Mucosa of rectum (tissue), 2 donors: ENCODE measurements around the gene SCPEP1.

Experiments
- H3K27ac ChIP-seq, 2 donors: one replicate each; pipeline ENCODE4 v1.7.0; 2013; ENCODE audit warnings: inconsistent platforms in 2 of 2, low read depth in 2 of 2, low read length in 2 of 2
- H3K27me3 ChIP-seq, 2 donors: one replicate each; pipeline ENCODE4 v1.7.0; 2013; ENCODE audit warnings: low read length in 2 of 2; ENCODE audit not compliant: control insufficient read depth in 2 of 2, insufficient read depth in 2 of 2
- H3K36me3 ChIP-seq, 2 donors: one replicate each; pipeline ENCODE4 v1.7.0; 2013; ENCODE audit warnings: low read length in 2 of 2; ENCODE audit not compliant: control insufficient read depth in 2 of 2, insufficient read depth in 2 of 2
- H3K4me1 ChIP-seq, 2 donors: one replicate each; pipeline ENCODE4 v1.7.0; 2013; ENCODE audit warnings: low read length in 2 of 2, mild to moderate bottlenecking in 1 of 2; ENCODE audit not compliant: control insufficient read depth in 2 of 2, insufficient read depth in 2 of 2
- H3K4me3 ChIP-seq, 2 donors: one replicate each; pipeline ENCODE4 v1.7.0; 2013; ENCODE audit warnings: low read length in 2 of 2
- H3K9ac ChIP-seq, 2 donors: one replicate each; pipeline ENCODE4 v1.7.0; 2013; ENCODE audit warnings: low read length in 2 of 2, low read depth in 1 of 2, mild to moderate bottlenecking in 1 of 2
- H3K9me3 ChIP-seq, 2 donors: one replicate each; pipeline ENCODE4 v1.7.0; 2013; ENCODE audit warnings: low read length in 2 of 2; ENCODE audit not compliant: control insufficient read depth in 2 of 2
- donor health status: healthy.
- donor health status: Normal muscosa, but diverticular disease.

The SCPEP1 gene

DNA sequence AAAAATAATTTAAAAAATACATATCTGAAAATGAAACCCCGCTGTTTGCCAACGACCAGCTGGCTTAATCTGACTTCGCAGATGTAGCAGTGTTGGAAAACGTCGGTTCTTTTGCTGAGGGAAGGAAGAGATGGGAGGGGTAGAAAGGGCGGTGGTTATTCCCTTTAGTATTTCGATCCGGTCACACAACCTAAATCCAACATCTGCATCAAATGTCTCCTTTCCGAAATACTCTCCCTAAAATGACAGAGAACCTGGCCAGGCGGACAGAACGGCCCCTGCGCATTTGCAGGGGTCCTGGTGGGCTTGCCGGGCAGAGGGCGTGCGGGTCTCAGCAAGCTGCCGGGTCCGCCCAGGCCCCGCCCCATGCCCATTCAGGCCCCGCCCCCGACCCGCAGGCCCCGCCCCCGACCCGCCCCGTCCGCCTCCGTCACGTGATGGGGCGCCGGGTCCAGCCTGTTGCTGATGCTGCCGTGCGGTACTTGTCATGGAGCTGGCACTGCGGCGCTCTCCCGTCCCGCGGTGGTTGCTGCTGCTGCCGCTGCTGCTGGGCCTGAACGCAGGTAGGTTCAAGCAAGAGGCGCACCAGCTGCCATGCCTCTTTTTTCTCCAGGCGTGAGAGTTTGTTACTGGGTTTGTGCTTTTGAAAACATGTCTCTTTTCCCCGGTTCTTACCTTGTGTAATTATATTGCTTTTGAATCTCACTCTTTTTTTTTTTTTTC, at the start of gene SCPEP1:
SCPEP1 (plus strand) TSS at position 459 of the 723 bp plus-strand sequence; CDS start at position 488, 29 bp downstream.
- no peaks in the 10 kb centered on the region for H3K27me3 ChIP-seq
- H3K36me3 ChIP-seq, result peaks cover 0 to 3% of the 10 kb centered on the region in 2 donors
- peak within 1 kb of the TSS; percentile 48 to 61 for H3K9ac ChIP-seq
- peak within 1 kb of the TSS; percentile 23 to 66 for H3K27ac ChIP-seq
- H3K4me1 ChIP-seq, result peaks cover 4% of the 10 kb centered on the region in 2 donors
- no peaks in the 10 kb centered on the region for H3K9me3 ChIP-seq
- H3K4me3 ChIP-seq, result peak within 1 kb of the TSS; percentile 74 to 78

DNA sequence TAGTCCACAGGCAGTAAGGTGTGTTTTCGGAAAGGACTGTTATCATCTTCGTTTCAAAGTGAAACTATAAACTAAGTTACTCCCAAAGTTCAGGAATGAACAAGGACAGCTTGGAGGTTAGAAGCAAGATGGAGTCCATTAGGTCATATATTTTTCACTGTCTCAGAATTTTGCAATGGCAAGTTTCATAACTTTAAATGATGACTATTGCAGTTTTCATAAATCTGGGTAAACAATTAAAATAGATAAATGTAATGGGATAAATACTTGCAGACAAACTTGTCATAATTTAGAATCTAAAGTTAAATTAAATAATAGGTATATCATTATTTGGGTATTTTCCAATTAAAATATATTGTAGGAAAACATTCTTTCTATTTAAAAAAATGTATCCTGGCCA, 49.3 kb upstream of the SCPEP1 start:
- Histone ChIP-seq H3K27me3 (no peaks in the 10 kb centered on the region), H3K4me3 (no peak overlapping the region), H3K4me1 (no peaks in the 10 kb centered on the region), H3K27ac (no peak overlapping the region), H3K9me3 (peaks cover 0 to 2% of the 10 kb centered on the region in 2 donors), H3K9ac (no peak overlapping the region), H3K36me3 (no peaks in the 10 kb centered on the region)

- Histone ChIP-seq H3K4me3 (no peak overlapping the region), H3K27me3 (no peaks in the 10 kb centered on the region), H3K27ac (no peak overlapping the region), H3K9ac (no peak overlapping the region), H3K4me1 (no peaks in the 10 kb centered on the region), H3K36me3 (peaks cover 0 to 8% of the 10 kb centered on the region in 2 donors), H3K9me3 (peaks cover 0 to 2% of the 10 kb centered on the region in 2 donors)
These were observed 48.5 kb upstream of the SCPEP1 start for GRCh38 chr17:56929362-56929969.

DNA sequence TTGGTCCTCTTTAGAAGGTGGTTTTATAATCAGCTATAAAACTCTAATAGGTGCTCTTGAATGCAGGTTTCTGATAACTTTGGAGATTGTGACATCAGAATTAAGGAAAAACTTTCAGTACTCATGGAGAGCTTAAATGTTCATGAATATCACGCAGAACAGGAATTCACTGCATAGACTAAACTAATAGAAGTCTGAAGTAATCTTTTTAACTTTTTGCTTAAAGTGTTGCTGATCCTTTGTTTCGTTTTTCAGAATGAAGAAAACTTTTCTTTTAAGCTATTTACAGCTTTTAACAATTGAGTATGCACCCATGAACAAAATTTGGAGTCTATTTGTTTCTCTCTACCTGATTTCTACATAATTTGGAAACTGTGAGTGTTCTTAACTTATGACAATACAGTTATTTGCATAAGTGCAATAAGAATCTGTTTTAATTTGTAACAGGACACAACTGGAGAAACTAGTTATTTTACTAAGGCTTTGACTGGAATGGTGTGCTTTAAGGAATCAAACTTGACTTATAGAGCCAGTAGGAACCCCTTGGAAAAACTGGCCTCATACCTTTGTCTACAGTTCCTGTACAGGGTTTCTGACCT, 47.1 kb upstream of the SCPEP1 start:
- H3K36me3 ChIP-seq, result peaks cover 0 to 10% of the 10 kb centered on the region in 2 donors

GRCh38 chr17:56933151-56933745, 44.7 kb upstream of the SCPEP1 start:
- H3K9ac ChIP-seq, result no peak overlapping the region
- peaks cover 0 to 2% of the 10 kb centered on the region in 2 donors for H3K9me3 ChIP-seq
- no peaks in the 10 kb centered on the region for H3K27me3 ChIP-seq
- no peak overlapping the region for H3K27ac ChIP-seq
- peaks cover 3 to 19% of the 10 kb centered on the region in 2 donors for H3K36me3 ChIP-seq
- H3K4me1 ChIP-seq, result no peaks in the 10 kb centered on the region
- H3K4me3 ChIP-seq, result no peak overlapping the region

More for the DNA sequence above, 47.1 kb upstream of the SCPEP1 start:
- Histone ChIP-seq H3K27ac (no peak overlapping the region), H3K27me3 (no peaks in the 10 kb centered on the region), H3K4me3 (no peak overlapping the region), H3K9ac (no peak overlapping the region), H3K4me1 (no peaks in the 10 kb centered on the region), H3K9me3 (peaks cover 0 to 2% of the 10 kb centered on the region in 2 donors)

DNA sequence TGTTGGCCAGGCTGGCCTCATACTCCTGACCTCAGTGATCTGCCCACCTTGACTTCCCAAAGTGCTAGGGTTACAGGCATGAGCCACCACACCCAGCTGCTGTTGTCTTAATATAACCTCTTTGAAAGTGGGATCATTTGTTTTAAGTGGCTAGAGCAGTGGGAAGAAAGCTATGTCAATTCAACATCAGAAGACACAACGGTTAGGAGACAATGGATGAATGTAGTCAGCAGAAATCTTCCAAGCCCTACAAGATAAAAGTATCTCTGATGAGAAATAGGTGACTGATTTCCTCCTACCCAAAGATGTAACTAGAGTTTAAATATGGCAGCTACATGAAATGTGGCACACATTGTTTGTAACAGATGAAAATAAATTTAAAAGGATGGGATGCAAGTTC, 44.1 kb upstream of the SCPEP1 start:
- Histone ChIP-seq H3K36me3 (peaks cover 4 to 19% of the 10 kb centered on the region in 2 donors), H3K27ac (no peak overlapping the region), H3K4me3 (no peak overlapping the region), H3K9me3 (peaks cover 0 to 2% of the 10 kb centered on the region in 2 donors), H3K4me1 (no peaks in the 10 kb centered on the region), H3K9ac (no peak overlapping the region), H3K27me3 (no peaks in the 10 kb centered on the region)

- peaks cover 0 to 2% of the 10 kb centered on the region in 2 donors for H3K9me3 ChIP-seq
- H3K27me3 ChIP-seq, result no peaks in the 10 kb centered on the region
- H3K9ac ChIP-seq, result no peak overlapping the region
- peaks cover 6 to 23% of the 10 kb centered on the region in 2 donors for H3K36me3 ChIP-seq
- no peaks in the 10 kb centered on the region for H3K4me1 ChIP-seq
- no peak overlapping the region for H3K27ac ChIP-seq
- no peak overlapping the region for H3K4me3 ChIP-seq
These were observed 43.7 kb upstream of the SCPEP1 start for GRCh38 chr17:56934280-56934679.

DNA sequence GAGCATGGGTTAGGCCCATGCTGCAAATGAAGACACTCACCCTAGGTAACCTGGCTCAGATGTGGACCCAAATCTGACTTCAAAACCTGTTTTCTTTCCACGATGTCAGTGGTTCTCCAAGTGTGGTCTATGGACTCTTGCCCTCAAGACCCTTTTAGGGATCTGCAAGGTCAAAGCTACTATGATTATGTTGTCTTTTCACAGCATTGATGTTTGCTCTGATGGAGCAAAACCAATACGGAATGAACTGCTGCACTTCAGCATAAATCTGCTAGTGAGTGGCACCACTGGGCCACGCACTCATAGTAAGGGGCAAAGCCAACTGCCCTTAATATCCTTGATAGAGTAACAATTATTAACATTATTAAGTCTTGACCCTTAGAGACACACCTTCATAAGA, 42.5 kb upstream of the SCPEP1 start:
- Histone ChIP-seq H3K4me1 (no peaks in the 10 kb centered on the region), H3K36me3 (peaks cover 6 to 24% of the 10 kb centered on the region in 2 donors)

GRCh38 chr17:56936697-56937322, 41.1 kb upstream of the SCPEP1 start:
- Histone ChIP-seq H3K4me1 (no peaks in the 10 kb centered on the region), H3K9me3 (no peaks in the 10 kb centered on the region), H3K4me3 (no peak overlapping the region), H3K27ac (no peak overlapping the region), H3K9ac (no peak overlapping the region), H3K36me3 (peaks cover 8 to 32% of the 10 kb centered on the region in 2 donors), H3K27me3 (no peaks in the 10 kb centered on the region)

More for the DNA sequence above, 42.5 kb upstream of the SCPEP1 start:
- H3K27me3 ChIP-seq, result no peaks in the 10 kb centered on the region
- no peak overlapping the region for H3K9ac ChIP-seq
- H3K27ac ChIP-seq, result no peak overlapping the region
- H3K4me3 ChIP-seq, result no peak overlapping the region
- H3K9me3 ChIP-seq, result peaks cover 0 to 2% of the 10 kb centered on the region in 2 donors
